BJ (cell line): ENCODE results near the gene ZGPAT. TPM values are rescaled to one million over a fixed set of nuclear protein-coding genes. Genes with fewer than 3 reads are reported as not detected.

Source experiments
- CTCF ChIA-PET: fragments of 350-600 bp; formaldehyde crosslinking; extraction: SDS; loops from one replicate; lab custom pipeline; 2021; ENCODE audit warnings: antibody characterized with exemption, inconsistent platforms; lab: Yijun Ruan, JAX
- POLR2A ChIA-PET: fragments of 300-600 bp; sonication (Branson Sonifier 250); formaldehyde crosslinking; extraction: SDS; loops from one replicate; lab custom pipeline; 2021; ENCODE audit warnings: antibody characterized with exemption; lab: Charles Lee
- DNase-seq: peaks from one replicate; pipeline ENCODE4 v3.0.0-alpha.2; 2011; ENCODE audit warnings: low read depth
- H3K27me3 ChIP-seq: 2 replicates; pipeline ENCODE4 v1.6.0; 2011; ENCODE audit warnings: low read length; ENCODE audit not compliant: control insufficient read depth, insufficient read depth
- H3K36me3 ChIP-seq: 2 replicates; pipeline ENCODE4 v1.5.1; 2011; ENCODE audit warnings: low read length; ENCODE audit not compliant: control insufficient read depth, insufficient read depth
- H3K4me3 ChIP-seq: 2 replicates; pipeline ENCODE4 v1.5.1; 2011; ENCODE audit warnings: low read depth, mild to moderate bottlenecking, control low read depth, low read length
- polyA plus RNA-seq: library from polyadenylated mRNA; depleted of rRNA; stranded (reverse); fragments of >200 nt; gene quantifications from 2 replicates; pipeline ENCODE4 v1.2.3, GENCODE V29; 2011
- TF ChIP-seq, protein P1 (sequence below): IDR thresholded peaks from 2 replicates; pipeline ENCODE4 v1.5.1; 2011; ENCODE audit warnings: low read depth, mild to moderate bottlenecking, control low read depth, inconsistent platforms, low read length, moderate library complexity; ENCODE audit not compliant: insufficient read depth

Gene ZGPAT
- polyA plus RNA-seq, 1 experiment = 15.9 TPM

DNA sequence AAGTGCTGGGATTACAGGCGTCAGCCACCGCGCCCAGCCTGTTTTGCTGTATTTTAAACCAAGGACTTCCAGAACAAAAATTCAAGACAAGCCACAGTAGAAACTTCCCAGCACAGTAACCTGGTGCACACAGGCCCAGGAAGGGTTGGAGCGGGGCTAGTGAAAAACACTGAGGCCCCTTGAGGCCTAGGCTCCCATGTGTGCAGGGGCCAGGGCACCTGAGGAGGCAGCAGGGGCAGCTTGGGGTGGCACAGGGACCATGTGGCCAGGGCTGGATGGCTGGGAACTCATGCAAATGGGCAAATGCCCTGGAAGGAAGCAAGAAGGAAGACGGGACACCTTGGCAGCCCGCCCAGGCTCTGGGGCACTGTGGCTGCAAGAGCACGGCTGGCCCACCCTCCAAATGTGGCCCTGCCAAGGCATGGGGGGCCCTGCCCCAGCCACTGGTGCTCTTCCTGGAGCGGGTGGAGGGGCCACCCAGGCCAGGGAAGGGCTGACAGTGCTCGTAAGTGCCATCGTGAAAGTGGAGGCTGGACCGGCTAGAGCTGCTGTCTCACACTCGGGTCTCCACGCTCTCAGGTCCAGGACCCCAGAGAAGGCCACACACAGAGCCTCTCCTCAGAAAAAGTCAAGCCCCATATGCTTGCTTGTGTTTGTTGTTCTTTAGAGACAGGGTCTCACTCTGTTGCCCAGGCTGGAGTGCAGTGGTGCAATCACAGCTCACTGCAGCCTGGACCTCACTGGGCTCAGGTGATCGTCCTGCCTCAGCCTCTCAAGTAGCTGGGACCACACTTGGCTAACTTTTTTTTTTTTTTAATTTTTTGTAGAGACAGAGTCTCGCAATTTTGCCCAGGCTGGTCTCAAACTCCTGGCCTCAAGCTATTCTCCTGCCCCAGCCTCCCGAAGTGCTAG is 42.0 kb downstream of the ZGPAT start:
- Histone ChIP-seq H3K36me3 (no peaks in the 10 kb centered on the region), H3K4me3 (no peak overlapping the region), H3K27me3 (no peaks in the 10 kb centered on the region)
- CTCF ChIA-PET = no interaction called here
- TF ChIP-seq, protein P1, sequence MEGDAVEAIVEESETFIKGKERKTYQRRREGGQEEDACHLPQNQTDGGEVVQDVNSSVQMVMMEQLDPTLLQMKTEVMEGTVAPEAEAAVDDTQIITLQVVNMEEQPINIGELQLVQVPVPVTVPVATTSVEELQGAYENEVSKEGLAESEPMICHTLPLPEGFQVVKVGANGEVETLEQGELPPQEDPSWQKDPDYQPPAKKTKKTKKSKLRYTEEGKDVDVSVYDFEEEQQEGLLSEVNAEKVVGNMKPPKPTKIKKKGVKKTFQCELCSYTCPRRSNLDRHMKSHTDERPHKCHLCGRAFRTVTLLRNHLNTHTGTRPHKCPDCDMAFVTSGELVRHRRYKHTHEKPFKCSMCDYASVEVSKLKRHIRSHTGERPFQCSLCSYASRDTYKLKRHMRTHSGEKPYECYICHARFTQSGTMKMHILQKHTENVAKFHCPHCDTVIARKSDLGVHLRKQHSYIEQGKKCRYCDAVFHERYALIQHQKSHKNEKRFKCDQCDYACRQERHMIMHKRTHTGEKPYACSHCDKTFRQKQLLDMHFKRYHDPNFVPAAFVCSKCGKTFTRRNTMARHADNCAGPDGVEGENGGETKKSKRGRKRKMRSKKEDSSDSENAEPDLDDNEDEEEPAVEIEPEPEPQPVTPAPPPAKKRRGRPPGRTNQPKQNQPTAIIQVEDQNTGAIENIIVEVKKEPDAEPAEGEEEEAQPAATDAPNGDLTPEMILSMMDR = no peak
- no peak for DNase-seq
- POLR2A ChIA-PET = no interaction called here

DNA sequence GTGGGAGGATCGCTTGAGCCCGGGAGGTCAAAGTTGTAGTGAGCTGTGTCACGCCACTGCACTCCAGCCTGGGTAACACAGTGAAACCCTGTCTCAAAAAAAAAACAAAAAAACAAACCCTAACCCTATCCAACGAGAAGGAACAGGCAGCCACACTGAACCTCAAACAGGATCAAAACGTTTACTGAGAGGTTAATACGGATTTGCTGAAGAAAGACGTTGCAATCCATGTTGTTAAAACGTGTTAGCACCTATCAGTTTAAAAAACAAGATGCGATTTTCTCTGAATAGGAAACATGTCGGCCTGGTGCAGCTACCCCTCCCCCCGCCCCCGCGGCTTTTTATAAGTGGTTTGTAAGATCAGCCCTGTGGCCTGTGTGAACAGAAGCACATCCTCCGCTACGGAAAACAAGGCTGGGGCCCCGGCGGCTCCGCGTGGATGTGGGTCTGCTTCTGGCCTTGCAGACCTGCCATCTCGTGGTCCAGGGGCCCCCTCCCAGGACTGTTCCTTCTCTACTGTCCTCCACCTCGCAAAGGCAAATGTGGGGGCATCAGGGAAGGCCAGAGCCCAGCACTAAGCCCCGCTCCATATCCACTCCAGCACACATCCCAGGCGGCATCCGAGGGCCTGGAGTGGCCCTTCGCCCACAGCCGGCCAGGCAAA is 43.1 kb downstream of the ZGPAT start:
- Histone ChIP-seq H3K27me3 (no peaks in the 10 kb centered on the region; the same call in 1 of the 2 replicates), H3K36me3 (no peaks in the 10 kb centered on the region), H3K4me3 (no peak overlapping the region)
- ChIA-PET POLR2A (no interaction called here), CTCF (interaction anchor here (0.6 kb wide), 2 partner anchors 17 to 223 kb away, joined by 3 to 4 read pairs; no protein-coding TSS in a partner anchor)
- TF ChIP-seq, protein P1 = no peak
- no peak for DNase-seq

DNA sequence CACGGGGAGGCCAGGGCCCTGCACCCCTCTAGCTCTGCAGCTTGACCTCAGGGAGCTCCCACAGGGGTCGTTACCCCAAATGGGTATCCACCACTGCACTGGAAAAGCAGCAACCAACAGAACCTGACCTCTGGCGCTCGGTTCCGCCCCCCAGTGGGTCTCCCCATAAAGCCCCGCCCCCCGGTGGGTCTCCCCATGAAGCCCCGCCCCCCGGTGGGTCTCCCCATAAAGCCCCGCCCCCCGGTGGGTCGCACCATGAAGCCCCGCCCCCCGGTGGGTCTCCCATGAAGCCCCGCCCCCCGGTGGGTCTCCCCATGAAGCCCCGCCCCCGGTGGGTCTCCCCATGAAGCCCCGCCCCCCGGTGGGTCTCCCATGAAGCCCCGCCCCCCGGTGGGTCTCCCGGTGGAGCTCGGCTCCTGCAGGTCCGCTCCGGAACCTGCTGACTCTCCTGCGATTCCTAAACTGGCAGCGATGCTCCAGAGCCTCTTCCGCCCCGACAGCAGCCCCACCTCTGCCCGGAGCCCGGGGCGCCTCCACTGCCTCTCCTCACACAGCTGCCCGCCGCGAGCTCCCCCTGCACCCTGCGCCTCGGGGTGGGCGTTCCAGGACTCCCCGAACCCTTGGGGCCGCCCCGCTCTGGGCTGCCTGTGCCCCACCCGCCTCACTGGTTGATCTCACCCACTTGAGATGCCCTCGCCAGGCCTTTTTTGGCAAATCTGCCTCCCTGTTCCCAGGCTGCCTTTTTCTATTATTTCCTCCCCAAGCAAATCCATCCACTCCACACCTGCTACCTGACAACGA is 43.8 kb downstream of the ZGPAT start:
- TF ChIP-seq, protein P1 = no peak
- POLR2A ChIA-PET = no interaction called here
- no peak for DNase-seq

DNA sequence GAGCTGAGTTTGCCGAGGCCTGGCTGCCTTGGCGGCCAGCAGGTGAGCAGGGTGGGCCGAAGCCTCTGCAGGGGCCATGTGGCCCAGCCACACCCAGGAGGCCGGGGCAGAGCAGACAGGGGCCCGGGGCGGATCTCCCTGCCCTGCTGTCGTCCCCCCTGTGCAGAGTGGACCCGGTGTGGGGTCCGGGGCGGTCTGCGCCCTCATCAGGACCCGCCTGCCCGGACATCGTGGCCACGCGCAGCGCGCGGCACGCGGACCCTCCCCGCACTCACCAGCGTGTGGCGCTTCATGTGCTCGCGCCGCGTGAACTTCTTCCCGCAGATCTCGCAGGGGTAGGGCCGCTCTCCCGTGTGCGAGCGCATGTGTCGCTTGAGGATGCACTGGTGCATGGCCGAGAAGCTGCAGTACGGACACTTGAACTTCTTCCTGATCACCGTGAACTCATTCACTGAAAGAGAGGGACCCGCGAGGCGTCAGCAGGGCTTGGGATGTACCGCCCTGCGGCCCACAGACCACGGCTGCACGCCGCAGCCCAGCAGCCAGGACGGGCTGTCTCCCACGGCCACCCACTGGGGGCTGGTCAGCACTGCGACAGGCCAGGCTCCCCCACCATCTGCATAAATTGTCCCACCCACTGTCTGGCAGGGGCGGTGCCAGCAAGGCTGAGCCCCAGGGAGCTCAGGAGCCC is 44.7 kb downstream of the ZGPAT start:
- CTCF ChIA-PET = no interaction called here
- no peak for DNase-seq
- Histone ChIP-seq H3K36me3 (no peaks in the 10 kb centered on the region), H3K4me3 (no peak overlapping the region), H3K27me3 (no peaks in the 10 kb centered on the region; the same call in 1 of the 2 replicates)
- TF ChIP-seq, protein P1 = no peak
- POLR2A ChIA-PET = no interaction called here

More for the DNA sequence above, 43.8 kb downstream of the ZGPAT start:
- H3K4me3 ChIP-seq = no peak overlapping the region
- no peaks in the 10 kb centered on the region for H3K36me3 ChIP-seq
- H3K27me3 ChIP-seq = no peaks in the 10 kb centered on the region; the same call in 1 of the 2 replicates
- CTCF ChIA-PET = interaction anchor here (0.6 kb wide), 2 partner anchors 16 to 222 kb away, joined by 3 to 4 read pairs; no protein-coding TSS in a partner anchor
